Coronary artery (tissue), 2 donors: ENCODE results near the gene SLC40A1.

ENCODE experiments used
- DNase-seq: peaks from one replicate; pipeline ENCODE4 v3.0.0-alpha.2; 2017; ENCODE audit warnings: low spot score
- H3K27ac ChIP-seq, 2 donors: fragments of 200-600 bp; sonication (generic); one replicate each; pipeline ENCODE4 v1.5.1; 2016 to 2019
- H3K4me3 ChIP-seq: fragments of 200-600 bp; sonication (generic); 2 replicates; pipeline ENCODE4 v1.5.1; 2016; ENCODE audit warnings: mild to moderate bottlenecking, moderate library complexity
- CTCF ChIP-seq: fragments of 200-600 bp; sonication (generic); IDR thresholded peaks from one replicate; pipeline ENCODE4 v1.5.1; 2019; ENCODE audit warnings: antibody characterized with exemption

Gene SLC40A1

GRCh38 chr2:189580241-189580651, 340 bp downstream of the SLC40A1 start:
- DNase-seq: no peak
- peak overlapping the region; percentile 82 to 94 for H3K27ac ChIP-seq
- no peak for TF ChIP-seq CTCF

GRCh38 chr2:189579585-189580186, 900 bp downstream of the SLC40A1 start:
- Histone ChIP-seq H3K27ac (peak overlapping the region; percentile 82 to 94), H3K4me3 (peak overlapping the region; percentile 75)
- DNase-seq: no peak

More at GRCh38 chr2:189580241-189580651, 340 bp downstream of the SLC40A1 start:
- peak overlapping the region; percentile 75 for H3K4me3 ChIP-seq

GRCh38 chr2:189578272-189578950, 2.2 kb downstream of the SLC40A1 start:
- H3K4me3 ChIP-seq: peak overlapping the region; percentile 75
- H3K27ac ChIP-seq: peak overlapping the region in 1 of 2 donors; percentile 94
- TF ChIP-seq CTCF: no peak
- no peak for DNase-seq

More at GRCh38 chr2:189579585-189580186, 900 bp downstream of the SLC40A1 start:
- TF ChIP-seq CTCF: no peak

- no peak for TF ChIP-seq CTCF
- Histone ChIP-seq H3K27ac (peak overlapping the region; percentile 23 to 66), H3K4me3 (peak overlapping the region; percentile 75)
- no peak for DNase-seq
These were observed 3.5 kb downstream of the SLC40A1 start for GRCh38 chr2:189577121-189577520.

GRCh38 chr2:189576396-189576795, 4.2 kb downstream of the SLC40A1 start:
- DNase-seq: no peak
- no peak for TF ChIP-seq CTCF
- Histone ChIP-seq H3K27ac (peak overlapping the region; percentile 62 to 66), H3K4me3 (peak overlapping the region; percentile 75)

GRCh38 chr2:189574793-189575475, 5.7 kb downstream of the SLC40A1 start:
- peak overlapping the region; percentile 62 to 66 for H3K27ac ChIP-seq
- no peak for DNase-seq
- H3K4me3 ChIP-seq: peak overlapping the region; percentile 75
- TF ChIP-seq CTCF: no peak
